Lung (tissue), 12 donors: ENCODE results near the gene NUBP1. TPM values are rescaled to one million over a fixed set of nuclear protein-coding genes. Genes with fewer than 3 reads are reported as not detected.

Source experiments
- ATAC-seq: fragments of 200-7000 bp; cut with Tn5 transposase; one replicate; pipeline ENCODE4 v1.9.1; 2020; ENCODE audit warnings: moderate number of reproducible peaks; ENCODE audit not compliant: insufficient read depth, low FRiP score
- DNase-seq, 3 donors: peaks; one replicate each; pipeline ENCODE4 v3.0.0-alpha.2; 2013 to 2017
- H3K27ac ChIP-seq, 2 donors: one replicate each; pipeline ENCODE4 v1.5.1; 2013; ENCODE audit warnings: mild to moderate bottlenecking in 2 of 2, moderate library complexity in 2 of 2, control low read depth in 1 of 2, inconsistent platforms in 1 of 2, low read depth in 1 of 2, low read length in 1 of 2
- H3K27me3 ChIP-seq, 3 donors: one replicate each; pipeline ENCODE4 v1.5.1; 2013; ENCODE audit warnings: low read length in 2 of 3; ENCODE audit not compliant: control insufficient read depth in 3 of 3, insufficient read depth in 3 of 3
- H3K36me3 ChIP-seq, 4 donors: one replicate each; pipeline ENCODE4 v1.5.1; 2013; ENCODE audit warnings: low read length in 4 of 4, mild to moderate bottlenecking in 1 of 4, moderate library complexity in 1 of 4; ENCODE audit not compliant: control insufficient read depth in 4 of 4, insufficient read depth in 4 of 4
- H3K4me1 ChIP-seq, 5 donors: one replicate each; pipeline ENCODE4 v1.5.1; 2013; ENCODE audit warnings: low read length in 5 of 5, mild to moderate bottlenecking in 2 of 5, moderate library complexity in 1 of 5; ENCODE audit not compliant: control insufficient read depth in 5 of 5, insufficient read depth in 5 of 5
- H3K4me3 ChIP-seq: one replicate; pipeline ENCODE4 v1.5.1; 2013; ENCODE audit warnings: mild to moderate bottlenecking, control low read depth, moderate library complexity
- H3K9ac ChIP-seq, 2 donors: one replicate each; pipeline ENCODE4 v1.5.1; 2013; ENCODE audit warnings: low read length in 2 of 2, control low read depth in 1 of 2; ENCODE audit not compliant: insufficient read depth in 1 of 2
- H3K9me3 ChIP-seq, 4 donors: one replicate each; pipeline ENCODE4 v1.5.1; 2013; ENCODE audit warnings: low read length in 3 of 4, mild to moderate bottlenecking in 1 of 4, moderate library complexity in 1 of 4; ENCODE audit not compliant: control insufficient read depth in 4 of 4, insufficient read depth in 3 of 4
- CTCF ChIP-seq: IDR thresholded peaks from 2 replicates; pipeline ENCODE4 v1.5.1; 2012; ENCODE audit warnings: mild to moderate bottlenecking; ENCODE audit errors: control extremely low read depth, extremely low read depth
- WGBS, 2 donors: extraction: QIAGEN DNeasy Blood & Tissue Kit; methylation state at CpG; one replicate each; pipeline ENCODE4 v1.1.7; 2013; 5-methylcytosine and 5-hydroxymethylcytosine counted together
- polyA plus RNA-seq, 2 donors: library from polyadenylated mRNA; stranded (reverse); fragments of 200-250 nt; gene quantifications; one replicate each; pipeline ENCODE4 v1.2.1, GENCODE V29; 2013
- total RNA-seq, 2 donors: library from RNA; depleted of rRNA in 1 of 2; stranded (reverse); fragments of >200 nt in 1 of 2; gene quantifications; one replicate each; pipeline ENCODE4 v1.2.1, GENCODE V29; 2014 to 2021
- donor health status: control.
- donor health status: control.
- donor health status: Bipolar disorder and iron deficiency.
- donor health status: healthy.
- donor health status: DM: yes; HTN: yes; CAD: no.

Gene NUBP1
- total and polyA plus RNA-seq, 4 donors = 28.4 to 44.2 (median 41.1) TPM

DNA sequence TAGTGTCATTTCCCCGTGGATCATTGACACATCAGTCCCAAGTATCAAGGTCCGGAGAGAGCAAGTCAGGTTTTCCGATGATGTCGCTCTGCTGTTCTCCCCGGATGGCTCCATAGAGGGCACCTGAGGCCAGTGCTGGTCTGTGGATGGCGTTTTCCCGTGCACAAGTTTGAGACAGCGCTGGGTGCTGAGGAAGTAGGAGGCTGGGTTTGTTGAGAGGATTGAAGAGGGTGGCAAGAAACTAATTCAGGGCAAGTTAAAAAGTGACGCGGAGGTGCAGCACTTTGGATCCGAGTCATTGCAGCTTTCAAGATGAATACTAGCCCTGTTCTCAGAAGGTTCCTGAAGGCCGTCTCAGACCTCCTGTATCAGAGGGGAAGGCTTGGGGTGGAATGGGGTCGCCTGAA lies 7.7 kb downstream of the NUBP1 start:
- H3K27me3 ChIP-seq = no peaks in the 10 kb centered on the region
- no peaks in the 10 kb centered on the region for H3K9me3 ChIP-seq
- no peak overlapping the region for H3K4me3 ChIP-seq
- no peak for TF ChIP-seq CTCF
- peaks cover 0 to 3% (median 0%) of the 10 kb centered on the region in 5 donors for H3K4me1 ChIP-seq
- no peak overlapping the region for H3K9ac ChIP-seq
- H3K27ac ChIP-seq = no peak overlapping the region
- WGBS, 2 donors = 75 to 85% methylated on average over 13 of the region's 13 CpGs
- peaks cover 3 to 48% (median 23%) of the 10 kb centered on the region in 4 donors for H3K36me3 ChIP-seq
- ATAC-seq = no peak
- no peak for DNase-seq

DNA sequence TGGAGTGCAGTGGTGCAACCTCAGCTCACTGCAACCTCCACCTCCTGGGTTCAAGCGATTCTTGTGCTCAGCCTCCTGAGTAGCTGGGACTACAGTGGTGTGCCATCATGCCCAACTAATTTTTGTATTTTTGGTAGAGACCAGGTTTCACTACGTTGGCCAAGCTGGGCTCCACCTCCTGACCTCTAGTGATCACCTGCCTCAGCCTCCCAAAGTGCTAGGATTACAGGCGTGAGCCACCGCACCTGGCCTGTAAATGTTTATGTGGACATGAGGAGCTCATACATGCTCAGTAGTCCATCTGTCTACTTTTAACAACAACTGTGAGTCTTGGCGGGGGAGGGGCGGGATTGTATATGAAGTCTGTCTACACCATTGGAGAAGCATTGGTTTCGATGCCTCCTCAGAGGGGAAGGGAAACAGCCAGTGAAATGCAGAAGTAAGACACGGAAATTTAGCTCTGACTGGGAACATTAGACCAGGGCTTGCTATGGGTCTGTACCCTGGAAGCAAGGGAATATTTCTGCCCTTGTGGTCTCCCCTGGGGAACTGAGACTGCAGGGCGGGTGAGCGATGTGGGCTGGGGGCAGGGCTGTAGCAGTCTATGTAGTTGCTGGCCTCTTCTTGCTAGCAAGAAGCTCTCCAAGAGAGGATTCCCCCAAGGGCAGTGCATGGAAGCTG lies 9.3 kb downstream of the NUBP1 start:
- DNase-seq (peak in 2 of 3 donors; percentile 22 to 23), ATAC-seq (peak; percentile 30)
- H3K36me3 ChIP-seq = peaks cover 6 to 43% (median 29%) of the 10 kb centered on the region in 4 donors
- H3K27ac ChIP-seq = no peak overlapping the region
- H3K27me3 ChIP-seq = no peaks in the 10 kb centered on the region
- no peaks in the 10 kb centered on the region for H3K9me3 ChIP-seq
- H3K4me3 ChIP-seq = no peak overlapping the region
- H3K9ac ChIP-seq = no peak overlapping the region
- 58 to 82% methylated on average over 10 of the region's 10 CpGs for WGBS, 2 donors
- TF ChIP-seq CTCF = no peak
- peaks cover 0 to 3% (median 0%) of the 10 kb centered on the region in 5 donors for H3K4me1 ChIP-seq

- H3K36me3 ChIP-seq = peaks cover 9 to 42% (median 34%) of the 10 kb centered on the region in 4 donors
- DNase-seq = no peak
Observed at GRCh38 chr16:10753670-10754069, 10.0 kb downstream of the NUBP1 start.

More at GRCh38 chr16:10753670-10754069, 10.0 kb downstream of the NUBP1 start:
- Histone ChIP-seq H3K9me3 (no peaks in the 10 kb centered on the region), H3K27me3 (no peaks in the 10 kb centered on the region), H3K9ac (no peak overlapping the region), H3K4me3 (no peak overlapping the region), H3K27ac (peak overlapping the region in 1 of 2 donors; percentile 4), H3K4me1 (peaks cover 0 to 3% (median 0%) of the 10 kb centered on the region in 5 donors)
- no peak for TF ChIP-seq CTCF
- ATAC-seq = no peak
- 94 to 97% methylated on average over 7 of the region's 7 CpGs for WGBS, 2 donors
